ENCODE measurements around the gene PAX9.
"Not testable (repeated sequence)": the region's sequence is repeated elsewhere in the genome, so short reads cannot be mapped to it uniquely, and the experiment has no call there.

Gene PAX9

GRCh38 chr14:36676236-36676635, 14.6 kb downstream of the PAX9 start:
- no peak for DNase-seq

GRCh38 chr14:36682338-36682737, 20.7 kb downstream of the PAX9 start:
- no peak for DNase-seq

DNA sequence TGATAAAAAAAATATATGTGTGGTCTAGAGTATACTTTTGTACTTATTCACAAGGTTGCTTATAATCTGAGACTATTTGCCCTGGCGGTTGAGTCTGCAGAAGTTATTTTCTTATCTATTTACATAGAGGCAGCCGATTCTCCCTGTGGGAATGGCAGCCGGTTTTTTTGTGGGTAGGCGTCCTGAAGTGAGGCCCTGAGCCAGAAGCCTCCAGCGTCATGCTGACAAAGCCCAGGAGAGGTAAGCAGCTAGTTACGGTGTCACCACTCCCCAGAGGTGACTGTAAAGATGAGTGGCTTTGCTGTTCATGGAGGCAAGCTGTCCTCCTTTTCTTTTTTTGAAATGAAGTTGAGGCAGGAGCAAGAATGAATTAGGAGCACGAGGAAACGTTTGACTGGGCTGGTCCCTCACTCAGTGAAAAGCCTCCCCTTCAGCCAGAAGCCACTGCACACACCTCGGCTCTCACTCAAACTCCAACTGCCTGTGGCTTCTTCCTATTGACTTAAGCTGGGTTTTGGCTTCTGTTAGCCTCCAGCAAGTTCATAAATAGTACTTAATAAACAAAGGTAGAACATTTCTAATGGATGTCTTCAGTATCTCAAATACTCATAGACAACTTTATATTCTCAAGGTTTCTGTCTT, 21.5 kb downstream of the PAX9 start:
- no peak for DNase-seq

DNA sequence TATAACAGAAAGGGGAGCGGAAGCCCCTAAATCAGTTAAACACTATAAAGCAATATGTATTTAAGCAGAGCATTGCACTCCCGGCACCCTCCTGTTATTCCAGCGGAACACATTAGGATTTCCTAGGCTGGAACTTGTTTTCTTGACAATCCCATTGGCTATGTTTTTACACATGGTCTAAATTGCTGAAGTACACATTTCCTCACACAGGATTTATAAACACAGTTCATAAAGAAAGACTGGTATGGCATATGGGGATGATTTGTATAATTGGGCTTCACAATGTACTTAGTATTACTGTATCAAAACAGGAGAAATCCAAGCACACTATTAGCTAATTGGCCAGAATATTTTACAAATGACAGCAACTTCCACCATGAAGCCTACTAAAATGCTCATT, 23.3 kb downstream of the PAX9 start:
- DNase-seq: no peak

GRCh38 chr14:36690311-36691040, 28.8 kb downstream of the PAX9 start:
- no peak for DNase-seq

DNA sequence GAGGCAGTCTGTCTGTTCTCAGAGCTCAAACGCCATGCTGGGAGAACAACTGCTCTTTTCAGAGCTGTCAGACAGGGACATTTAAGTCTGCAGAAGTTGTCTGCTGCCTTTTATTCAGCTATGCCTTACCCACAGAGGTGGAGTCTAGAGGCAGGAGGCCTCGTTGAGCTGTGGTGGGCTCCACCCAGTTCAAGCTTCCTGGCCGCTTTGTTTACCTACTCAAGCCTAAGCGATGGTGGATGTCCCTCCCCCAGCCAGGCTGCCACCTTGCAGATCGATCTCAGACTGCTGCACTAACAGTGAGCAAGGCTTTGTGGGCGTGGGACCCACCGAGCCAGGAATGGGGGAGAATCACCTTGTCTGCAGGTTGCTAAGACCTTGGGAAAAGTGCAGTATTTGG, 37.8 kb downstream of the PAX9 start:
- not testable (repeated sequence) for DNase-seq

- no peak for DNase-seq
Observed at GRCh38 chr14:36700651-36701050, 39.0 kb downstream of the PAX9 start.

- DNase-seq: no peak
Observed at GRCh38 chr14:36701132-36701531, 39.5 kb downstream of the PAX9 start.

GRCh38 chr14:36702474-36702873, 40.8 kb downstream of the PAX9 start:
- DNase-seq: no peak

- no peak for DNase-seq
Observed at GRCh38 chr14:36707570-36707969, 45.9 kb downstream of the PAX9 start.

DNA sequence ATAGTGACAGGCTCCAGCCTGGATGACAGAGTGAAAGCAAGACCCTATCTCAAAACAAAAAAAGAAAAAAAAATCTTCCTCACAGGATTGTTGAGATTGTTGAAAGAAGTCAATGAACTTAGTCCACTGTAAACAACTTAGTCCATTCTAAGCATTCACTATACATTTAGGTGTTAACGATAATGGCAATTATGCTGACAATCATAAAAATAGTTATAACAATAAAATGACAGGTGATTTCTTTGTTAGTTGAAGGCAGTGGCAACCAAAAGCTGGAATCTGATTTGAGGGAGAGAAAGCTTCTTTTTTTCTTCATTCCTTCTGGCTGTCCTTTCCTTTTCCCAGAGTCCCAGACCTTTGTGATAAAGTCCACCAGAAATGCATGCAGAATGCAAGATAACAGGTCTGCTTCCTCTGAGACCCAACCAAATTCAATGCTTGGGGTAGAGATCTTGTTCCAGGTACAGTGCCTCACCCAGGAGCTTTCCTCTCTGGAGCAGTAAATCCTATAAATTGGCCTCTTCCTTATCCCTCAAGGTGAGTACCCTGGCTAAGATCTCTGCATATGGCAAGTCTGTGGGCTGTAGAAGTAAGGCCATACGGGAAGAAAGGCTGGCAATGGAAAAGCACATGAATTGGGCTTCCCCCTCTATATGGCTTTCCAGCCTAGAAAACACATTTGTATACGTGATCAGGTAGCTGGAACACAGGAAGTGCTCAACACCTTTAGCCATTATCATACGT, 52.5 kb downstream of the PAX9 start:
- DNase-seq: no peak

GRCh38 chr14:36716614-36717184, 55.0 kb downstream of the PAX9 start:
- DNase-seq: no peak

DNA sequence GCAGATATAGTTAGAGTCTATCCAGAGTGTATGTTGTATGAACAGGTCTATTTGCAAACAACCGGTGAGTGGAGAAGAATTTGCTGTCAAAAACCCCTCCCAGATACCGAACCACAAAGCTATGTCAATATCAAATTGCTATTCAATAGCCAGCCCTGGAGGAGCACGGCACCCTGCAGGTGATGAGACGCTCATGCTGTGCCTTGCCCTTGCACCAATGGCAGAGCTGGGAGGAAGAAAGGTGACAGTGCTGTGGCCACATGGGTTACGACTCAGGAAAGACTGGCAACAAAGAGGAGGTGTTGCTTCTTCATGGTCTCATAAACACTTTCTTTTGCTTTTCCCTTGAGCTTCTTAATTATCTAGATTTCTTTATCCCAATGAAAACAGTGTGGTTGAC, 55.7 kb downstream of the PAX9 start:
- no peak for DNase-seq

DNA sequence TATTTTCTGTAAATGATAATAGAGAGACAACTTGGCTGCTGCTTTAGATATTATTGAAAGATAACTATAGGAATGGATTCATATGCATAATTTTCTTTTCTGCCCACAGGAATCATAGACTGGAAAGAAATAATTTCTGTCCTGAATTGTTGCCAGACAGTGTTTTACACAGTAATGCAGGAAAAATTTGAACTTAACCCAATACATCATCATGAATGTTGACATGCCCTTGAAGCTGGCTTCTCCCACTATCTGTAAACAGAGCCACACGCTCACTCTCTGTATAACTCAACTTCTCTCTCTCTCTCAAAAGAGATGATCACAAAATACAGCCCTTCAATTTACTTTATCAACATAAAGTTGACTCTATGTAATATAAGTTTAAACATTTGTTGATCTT, 56.6 kb downstream of the PAX9 start:
- no peak for DNase-seq

DNA sequence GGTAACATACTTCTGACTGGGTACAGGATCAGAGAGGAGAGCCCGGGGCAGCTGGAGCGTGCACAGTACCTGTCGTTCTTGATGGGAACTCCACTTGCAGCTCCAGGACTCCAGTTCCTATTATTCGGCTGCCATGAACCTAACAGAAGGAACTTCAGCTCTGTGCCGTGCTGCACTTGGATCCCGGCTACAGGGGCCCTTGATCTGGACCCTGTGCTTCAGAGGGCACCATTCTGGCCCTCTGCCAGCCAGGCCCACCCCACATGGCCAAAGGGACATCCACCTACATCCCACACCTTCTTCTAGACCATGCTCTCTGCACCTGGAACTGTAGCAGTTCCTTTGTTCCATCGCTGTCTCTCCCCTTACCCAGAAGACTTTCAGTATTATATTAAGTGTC, 58.2 kb downstream of the PAX9 start:
- DNase-seq: no peak

GRCh38 chr14:36720657-36721056, 59.0 kb downstream of the PAX9 start:
- DNase-seq: no peak

DNA sequence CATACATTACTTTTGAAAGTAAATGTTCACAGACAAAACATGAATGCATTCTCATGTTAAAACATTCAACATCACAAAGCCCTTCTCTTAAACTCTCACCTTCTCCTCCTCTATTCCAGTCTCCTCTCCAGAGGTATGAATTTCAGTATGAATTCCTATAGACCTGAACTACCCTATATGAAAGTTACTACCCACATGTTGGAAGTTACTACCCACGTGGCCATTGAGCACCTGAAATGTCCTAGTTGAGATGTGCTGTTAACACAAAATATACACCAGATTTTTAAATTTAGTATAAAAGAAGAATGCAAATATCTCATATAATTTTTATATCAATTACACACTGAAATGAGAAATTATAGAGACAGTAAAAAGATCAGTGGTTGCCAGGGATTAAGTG, 60.2 kb downstream of the PAX9 start:
- no peak for DNase-seq

DNA sequence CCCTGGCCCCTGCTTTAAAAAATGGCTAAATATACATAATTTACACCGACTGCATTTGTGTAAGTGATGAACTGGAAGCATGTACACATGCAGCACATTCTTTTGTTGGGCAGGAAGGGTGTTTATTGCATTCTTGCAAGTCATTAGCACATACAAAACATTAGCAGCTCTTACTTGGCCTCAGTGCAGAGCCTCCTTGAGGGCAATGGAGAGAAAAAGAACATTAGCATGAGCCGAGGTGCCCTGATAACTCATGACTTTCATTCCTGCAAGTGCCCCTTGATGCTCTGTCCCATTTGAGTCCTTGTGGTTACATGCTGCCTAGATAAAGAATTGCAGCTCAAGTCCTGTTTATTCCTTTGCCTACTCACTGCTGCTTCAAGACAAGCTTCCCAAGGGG, 61.9 kb downstream of the PAX9 start:
- DNase-seq: no peak

DNA sequence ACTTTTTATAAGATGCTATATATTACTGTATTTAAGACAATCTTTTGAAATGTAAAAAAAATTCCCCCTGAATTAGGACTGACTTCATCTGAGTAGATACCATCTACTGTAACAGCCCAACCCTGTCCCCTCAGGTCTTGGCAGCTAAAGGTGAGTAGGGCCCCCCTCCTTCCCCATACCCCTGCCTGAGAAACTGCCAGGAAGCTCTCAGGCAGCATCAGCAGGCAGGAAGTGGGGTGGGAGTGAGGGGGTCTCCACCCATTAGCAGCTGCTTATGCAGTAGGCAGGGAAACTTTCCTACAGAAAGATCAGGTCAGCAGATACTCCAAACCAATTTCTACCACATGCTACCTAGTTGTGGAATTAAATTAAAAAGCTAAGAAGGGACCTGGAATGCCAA, 62.5 kb downstream of the PAX9 start:
- DNase-seq: no peak

DNA sequence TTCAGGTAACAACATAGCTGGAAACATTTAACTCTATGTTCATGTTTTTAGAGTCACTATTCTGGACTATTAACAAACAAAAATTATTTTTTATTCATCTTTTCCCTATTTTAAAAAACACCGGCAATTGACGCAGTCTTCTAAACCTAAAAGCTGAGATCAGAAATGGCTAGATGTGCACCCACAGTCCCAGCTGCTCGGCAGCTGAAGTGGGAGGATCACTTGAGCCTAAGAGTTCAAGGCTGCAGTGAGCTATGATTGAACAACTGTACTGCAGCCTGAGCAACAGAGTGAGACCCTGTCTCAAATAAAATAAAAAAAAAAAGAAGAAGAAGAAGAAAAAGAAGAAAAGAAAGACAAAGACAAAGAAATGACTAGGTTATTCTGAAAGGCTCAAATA, 64.5 kb downstream of the PAX9 start:
- no peak for DNase-seq

Data from CD4-positive, alpha-beta T cell treated with Interleukin-17A for 1 hour (primary cell).